GM19043 (cell line): Measurements from ENCODE around the gene LSS.

Experiments used
- ATAC-seq: cut with Tn5 transposase; IDR thresholded peaks from one replicate; pipeline ENCODE4 v1.9.1; 2021; ENCODE audit warnings: low read depth; ENCODE audit not compliant: unreplicated experiment

LSS gene

DNA sequence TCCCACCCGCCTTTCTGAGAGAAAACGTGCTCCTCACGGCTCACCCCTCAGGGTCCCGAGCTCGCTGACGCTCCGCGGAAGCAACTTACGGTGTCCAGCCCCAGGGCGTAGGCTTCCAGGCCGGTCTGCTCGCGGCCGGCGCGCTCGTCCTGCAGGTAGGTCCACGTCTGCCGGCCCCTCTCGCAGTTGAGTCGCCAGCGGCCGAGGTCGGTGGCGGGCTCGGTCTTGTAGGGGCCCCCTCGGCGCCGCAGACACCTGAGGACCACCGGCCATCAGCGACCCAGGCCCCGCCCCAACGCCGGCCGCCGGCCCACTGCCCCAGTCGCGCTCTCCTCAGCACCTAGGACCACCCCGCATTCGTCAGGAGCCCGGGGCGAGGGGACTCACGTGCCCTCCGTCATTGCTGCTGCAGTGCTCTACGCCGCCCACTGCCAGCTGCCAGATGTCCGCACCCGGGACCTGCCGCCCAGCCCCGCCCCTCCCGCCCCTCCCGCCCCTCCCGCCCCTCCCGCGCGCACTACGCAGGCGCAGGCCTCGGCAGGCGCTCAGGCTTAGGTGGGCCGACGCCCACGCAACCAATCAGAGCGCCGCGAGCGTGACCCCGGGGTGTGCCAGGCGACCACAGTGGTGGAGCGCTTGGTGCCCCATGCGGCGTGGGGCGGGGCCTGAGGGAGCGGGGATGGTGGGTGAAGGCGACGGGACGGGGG lies at the start of gene LSS:
LSS (minus strand) TSS at position 430 of the 707 bp plus-strand sequence; CDS start at position 401, 29 bp downstream.
- peak; percentile 65 for ATAC-seq

GRCh38 chr21:46274797-46275390 lies 46.3 kb upstream of the LSS start:
- ATAC-seq, result no peak

DNA sequence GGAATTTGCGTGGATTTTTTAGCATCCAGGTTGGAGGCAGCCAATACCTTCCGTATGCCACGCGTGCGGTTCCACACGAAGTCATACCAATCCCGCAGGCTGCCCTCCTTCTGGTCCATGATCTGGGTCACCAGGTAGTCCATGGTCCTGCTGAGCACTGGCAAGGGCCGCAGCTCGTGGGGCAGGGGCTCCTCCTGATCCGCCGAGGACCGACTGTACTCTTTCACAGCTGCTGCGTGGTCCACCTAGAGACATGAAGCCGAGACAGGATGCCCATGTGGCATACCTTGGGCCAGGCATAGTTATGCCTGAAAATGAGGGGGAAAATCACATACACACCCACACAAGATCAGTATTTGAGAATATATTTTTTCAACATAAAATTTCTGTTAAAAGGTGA lies 44.8 kb upstream of the LSS start:
- ATAC-seq, result no peak

DNA sequence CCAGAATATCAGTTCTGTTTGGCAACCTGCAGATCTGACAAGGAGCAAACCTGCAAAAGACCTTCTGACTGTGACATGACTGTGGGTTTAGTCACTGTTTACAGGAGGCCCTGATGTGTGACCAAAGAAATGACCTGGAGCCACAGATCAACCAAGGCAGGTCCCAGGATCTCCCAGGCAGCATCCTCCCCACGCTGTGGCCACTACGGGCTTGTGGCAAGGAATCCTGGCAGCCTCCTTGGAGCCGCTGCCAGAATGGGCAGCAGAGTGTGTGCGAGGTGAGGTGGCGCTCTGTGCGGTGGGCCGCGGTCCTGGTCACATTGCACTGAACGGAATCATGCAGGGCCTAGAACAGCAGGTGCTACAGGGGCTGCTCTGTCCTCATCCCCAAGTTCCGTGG lies 40.9 kb upstream of the LSS start:
- no peak for ATAC-seq

- ATAC-seq, result no peak
Measured at GRCh38 chr21:46268371-46268770, 39.8 kb upstream of the LSS start.

DNA sequence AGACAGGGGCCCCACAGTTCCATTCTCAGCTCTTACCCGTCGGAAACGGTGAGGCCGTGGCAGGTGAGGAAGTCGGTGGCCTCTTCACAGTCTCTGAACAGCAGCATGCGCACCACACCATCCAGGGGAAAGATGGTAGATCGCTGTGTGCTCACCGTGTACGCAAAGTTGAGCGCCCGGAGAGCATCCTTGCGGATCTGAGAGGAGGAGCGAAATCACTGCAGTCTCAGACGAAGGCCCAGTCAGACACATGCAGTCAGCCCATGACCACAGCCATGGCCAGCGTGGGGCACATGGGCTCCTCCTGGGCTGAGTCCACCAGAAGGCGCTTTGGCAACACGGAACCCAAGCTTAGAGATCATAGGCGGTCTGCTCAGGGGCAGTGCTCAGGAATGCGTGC lies 38.4 kb upstream of the LSS start:
- no peak for ATAC-seq

DNA sequence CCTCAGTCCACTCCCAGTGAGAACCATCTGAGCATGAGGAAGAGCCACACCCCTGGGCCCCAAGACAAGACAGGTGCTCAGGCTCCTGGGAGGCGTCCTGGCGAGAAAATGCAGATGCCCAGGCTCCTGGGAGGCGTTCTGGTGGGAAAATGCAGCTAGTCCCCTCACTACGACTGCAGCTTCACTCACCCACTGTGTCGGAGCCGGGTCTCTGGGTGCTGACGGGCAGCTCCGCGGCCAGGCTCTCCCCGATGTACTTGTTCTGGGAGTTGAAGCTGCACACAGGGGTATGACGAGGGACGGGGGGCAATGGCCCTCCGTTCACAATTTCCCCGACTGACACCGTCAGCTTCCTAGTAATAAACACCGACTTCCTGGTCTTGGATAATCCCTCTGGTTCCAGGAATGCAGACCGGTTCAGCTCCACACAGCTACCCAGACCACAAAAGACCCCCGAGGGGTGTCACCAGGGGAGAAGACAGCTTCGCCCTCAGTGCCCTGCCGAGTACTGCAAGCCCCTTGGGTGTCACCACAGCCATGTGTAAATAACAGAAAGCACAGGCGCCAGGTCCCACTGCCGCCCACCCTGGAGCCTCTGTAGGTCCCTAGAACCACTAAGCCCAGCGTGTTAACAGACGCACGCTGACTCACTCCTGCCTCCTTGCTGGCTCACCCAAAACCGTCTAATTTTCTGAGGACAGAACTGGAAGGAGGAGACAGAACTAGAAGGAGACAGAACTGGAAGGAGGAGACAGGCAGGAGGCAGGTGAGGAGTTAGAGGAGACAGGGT lies 37.4 kb upstream of the LSS start:
- no peak for ATAC-seq

GRCh38 chr21:46264690-46265144 lies 36.1 kb upstream of the LSS start:
- ATAC-seq, result no peak

DNA sequence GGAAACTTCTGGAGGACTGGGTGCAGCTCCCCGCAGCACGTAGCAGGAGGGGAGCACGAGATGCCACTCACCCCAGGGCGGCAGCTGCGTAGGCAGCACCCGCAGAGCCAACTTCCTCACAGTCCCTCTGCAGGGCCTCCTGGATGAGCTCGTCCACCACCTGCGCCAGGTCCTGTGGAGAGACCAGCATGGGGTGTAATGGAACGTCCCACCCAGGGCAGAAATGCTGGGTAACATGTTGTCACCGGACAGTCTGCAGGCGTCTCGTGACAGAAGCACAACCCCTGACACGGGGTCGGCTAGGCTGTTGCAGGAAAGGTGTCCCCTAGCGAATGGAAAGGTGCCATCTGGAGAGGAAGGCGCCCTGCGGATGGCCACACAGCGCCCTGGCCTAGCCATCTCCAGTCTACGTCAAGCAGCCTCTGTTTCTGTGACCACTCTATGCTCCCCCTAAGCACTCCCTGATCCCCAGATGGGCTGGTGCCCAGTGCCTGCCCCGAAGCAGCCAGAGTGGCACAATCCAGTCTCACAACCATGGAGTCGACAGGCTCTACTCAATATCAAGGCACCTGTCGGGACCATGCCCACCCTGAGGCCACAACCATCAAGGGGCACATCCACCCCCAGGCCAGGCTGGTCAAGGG lies 35.6 kb upstream of the LSS start:
- no peak for ATAC-seq

GRCh38 chr21:46256501-46256994 lies 28.0 kb upstream of the LSS start:
- ATAC-seq, result no peak

- no peak for ATAC-seq
Measured at GRCh38 chr21:46255758-46256337, 27.3 kb upstream of the LSS start.

DNA sequence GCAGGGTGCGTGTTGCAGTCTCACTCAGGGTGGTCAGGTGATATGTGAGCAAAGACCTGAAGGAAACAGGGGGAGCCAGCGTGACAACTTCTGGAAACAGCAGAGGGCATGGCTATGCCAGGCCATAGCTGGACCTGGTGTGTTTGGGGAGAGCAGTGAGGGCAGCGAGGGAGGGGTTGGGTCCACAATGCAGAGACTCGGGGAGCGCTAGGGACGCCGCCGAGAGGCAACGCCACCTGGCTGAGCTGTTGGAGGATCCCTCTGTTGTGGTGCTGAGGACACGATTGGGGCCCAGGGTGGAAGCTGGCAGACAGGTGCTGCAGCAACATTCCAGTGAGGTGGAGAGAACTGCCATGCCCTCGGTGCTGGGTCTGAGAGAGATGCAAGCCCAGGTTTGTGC lies 26.6 kb upstream of the LSS start:
- ATAC-seq, result no peak

DNA sequence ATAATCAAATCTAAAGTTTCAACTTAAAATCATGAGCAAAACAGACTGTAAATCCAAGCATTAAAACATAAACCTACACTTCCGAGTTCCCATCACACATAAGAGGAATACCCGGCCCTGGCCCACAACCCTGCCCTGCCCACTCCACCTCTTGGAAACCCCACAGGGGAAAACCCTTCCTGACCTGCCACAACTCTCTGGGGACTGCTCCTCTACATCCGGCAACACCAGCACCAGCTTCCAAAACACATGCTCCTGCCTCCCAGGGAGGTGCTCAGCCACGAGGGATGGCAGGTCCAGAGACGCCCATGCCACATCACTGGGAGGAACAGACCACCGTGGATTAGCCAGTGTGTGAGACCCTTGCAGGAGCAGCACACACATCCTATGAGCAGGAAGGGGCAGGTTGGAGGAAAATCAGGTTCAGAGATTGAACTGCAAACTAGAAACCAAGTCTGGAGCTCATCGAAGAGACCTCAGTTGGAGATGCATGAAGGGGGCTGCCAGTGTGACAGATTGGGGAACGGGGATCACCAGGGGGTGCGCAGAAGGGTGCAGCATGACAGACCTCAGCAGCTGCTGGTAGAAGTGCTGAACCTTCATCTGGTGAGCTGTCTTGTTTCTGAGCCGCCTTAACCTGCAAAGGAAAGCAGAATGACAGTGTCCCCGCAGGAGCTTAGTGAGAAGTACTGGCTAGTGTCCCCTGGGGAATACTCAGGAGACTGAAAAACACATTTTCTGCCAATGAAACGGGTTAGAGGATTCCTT lies 25.8 kb upstream of the LSS start:
- no peak for ATAC-seq

DNA sequence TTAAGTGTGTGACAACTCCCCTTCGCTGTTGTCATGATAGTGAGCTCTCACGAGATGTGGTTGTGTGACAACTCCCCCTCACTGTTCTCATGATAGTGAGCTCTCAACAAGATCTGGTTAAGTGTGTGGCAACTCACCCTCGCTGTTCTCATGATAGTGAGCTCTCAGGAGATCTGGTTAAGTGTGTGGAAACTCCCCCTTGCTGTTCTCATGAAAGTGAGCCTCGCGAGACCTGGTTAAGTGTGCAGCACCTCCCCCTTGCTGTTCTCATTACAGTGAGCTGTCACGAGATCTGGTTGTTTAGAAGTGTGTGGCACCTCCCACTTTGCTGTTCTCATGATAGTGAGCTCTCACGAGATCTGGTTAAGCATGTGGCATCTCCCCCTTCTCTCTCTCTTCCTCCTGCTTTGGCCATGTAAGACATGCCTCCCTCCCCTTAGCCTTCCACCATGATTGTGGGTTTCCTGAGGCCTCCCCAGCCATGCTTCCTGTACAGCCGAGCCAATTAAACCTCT lies 25.1 kb upstream of the LSS start:
- no peak for ATAC-seq

GRCh38 chr21:46252840-46253239 lies 24.3 kb upstream of the LSS start:
- ATAC-seq, result no peak

DNA sequence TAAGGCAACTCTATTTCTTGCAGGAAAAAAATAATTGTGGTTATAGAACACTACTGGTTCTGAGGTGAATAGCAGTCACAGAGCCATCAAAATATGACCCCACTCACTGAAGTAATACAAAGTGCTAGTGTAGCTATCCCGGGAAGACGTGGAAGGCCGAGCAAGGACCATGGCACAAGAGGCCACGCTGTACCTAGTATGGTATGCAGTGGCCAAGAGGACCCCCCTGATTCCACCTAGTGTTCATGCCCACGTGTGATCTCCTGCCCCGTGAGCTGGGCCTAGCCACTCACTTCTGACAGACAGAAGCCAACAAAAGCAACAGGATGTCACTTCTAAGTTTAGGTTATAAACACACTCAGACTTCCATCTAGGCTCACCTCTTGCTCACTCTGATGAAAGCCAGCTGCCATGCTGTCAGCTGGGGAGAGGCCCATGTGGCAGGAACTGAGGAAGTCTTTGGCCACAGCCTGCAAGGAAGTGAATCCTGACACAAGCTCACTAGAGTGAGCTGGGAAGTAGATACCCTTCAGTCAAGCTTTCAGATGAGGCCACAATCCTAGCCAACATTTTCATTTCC lies 21.7 kb upstream of the LSS start:
- ATAC-seq, result no peak

DNA sequence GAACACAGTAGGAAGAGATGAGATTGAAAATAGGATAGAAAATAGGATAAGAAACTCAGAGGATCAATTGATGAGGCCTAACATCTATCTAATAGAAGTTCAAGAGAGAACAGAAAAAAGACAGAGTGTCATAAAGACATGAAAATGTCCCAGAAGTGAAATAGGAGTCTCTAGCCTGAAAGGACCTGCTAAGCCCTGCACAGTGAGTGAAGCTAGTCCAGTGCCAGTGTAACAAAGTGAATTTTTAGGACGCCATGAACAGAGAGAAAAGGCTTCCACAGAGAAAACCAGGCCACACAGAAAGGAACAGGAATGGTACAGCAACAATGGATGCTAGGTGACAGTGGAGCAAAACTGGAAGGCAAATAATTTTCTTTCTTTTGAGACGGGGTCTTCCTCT lies 20.3 kb upstream of the LSS start:
- no peak for ATAC-seq

- no peak for ATAC-seq
Measured at GRCh38 chr21:46248422-46248782, 19.8 kb upstream of the LSS start.

GRCh38 chr21:46247699-46248421 lies 19.3 kb upstream of the LSS start:
- no peak for ATAC-seq
